Measurements from ENCODE around the gene AP3S2. TPM values are rescaled to one million over a fixed set of nuclear protein-coding genes. Genes with fewer than 3 reads are reported as not detected.

The AP3S2 gene
- total and polyA plus RNA-seq, 2 of the 8 experiments (the other 6 are each of a cell fraction or from before 2014, with no cell fraction given): 19.2 to 45.4 TPM

DNA sequence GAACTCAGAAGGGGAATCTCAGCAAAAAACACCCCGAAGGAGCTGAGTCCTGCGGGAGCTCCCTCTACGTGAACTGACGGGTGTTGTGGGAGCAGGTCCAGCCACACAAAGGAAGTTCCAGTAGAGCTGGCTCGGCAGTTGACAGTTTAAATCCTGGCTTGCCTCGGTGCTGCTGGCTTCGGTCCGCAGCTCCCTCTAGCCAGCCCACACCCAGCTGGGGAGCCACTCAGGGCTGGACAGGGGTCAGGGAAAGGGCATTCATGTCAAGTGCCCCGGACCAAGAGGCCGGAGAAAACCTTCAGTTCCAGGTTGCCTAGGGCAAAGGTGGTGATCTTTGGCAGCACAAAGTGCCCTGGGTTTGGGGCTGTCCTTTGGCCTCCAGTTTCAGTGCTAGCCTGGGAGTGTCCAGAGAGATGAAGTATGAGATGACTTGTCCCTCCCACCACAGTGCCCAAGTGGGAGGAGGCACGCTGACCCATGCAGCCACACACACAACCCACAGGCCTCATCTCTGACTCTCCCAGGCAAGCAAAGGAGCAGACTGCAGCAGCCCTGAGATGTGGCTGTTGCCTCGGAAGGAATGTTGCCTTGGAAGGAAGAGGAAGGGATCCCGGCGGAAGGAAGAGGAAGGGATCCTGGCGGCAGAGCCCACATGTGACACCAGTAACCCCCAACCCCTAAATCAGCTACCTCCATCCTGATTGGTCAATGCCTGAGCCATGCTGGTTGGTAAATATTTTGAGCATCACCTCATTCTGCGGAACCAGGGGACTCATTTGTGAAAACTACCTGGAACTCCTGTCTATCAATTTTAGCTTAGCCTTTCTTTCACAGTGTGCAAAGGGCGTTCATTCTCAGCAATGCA, 65.3 kb downstream of the AP3S2 start (continued):
- TF ChIP-seq CHD1 (IDR thresholded peaks at IDR 0.05; ENCODE audit: low read depth, low read length) (no peak), NANOG (IDR thresholded peaks at IDR 0.05; ENCODE audit: insufficient read depth, low read depth, low read length, poor library complexity, severe bottlenecking) (no peak)
